ENCODE measurements around the gene TNFRSF8. TPM values are rescaled to one million over a fixed set of nuclear protein-coding genes. Genes with fewer than 3 reads are reported as not detected.
A peak's percentile ranks its signal among the peaks of the same experiment; 100 is the strongest.

Gene TNFRSF8
- polyA plus RNA-seq, 1 donor (not counting 4 experiments of a cell fraction or from before 2014, with no cell fraction given), result 0.03 TPM

- no peaks in the 10 kb centered on the region for H3K79me2 ChIP-seq (ENCODE audit: control insufficient read depth, insufficient read depth, low read length)
- dilution Hi-C loops (cut with MboI; ENCODE audit: extremely low pct_ligation_motif_present, low sequenced_read_pairs), result no loop called here
- no peak for TF ChIP-seq EZH2 (IDR thresholded peaks at IDR 0.05; ENCODE audit: low read length)
- TF ChIP-seq CTCF (optimal IDR thresholded peaks at IDR 0.05 in 1 of 3, IDR thresholded peaks at IDR 0.05 in 1 of 3, conservative IDR thresholded peaks at IDR 0.05 in 1 of 3; ENCODE audit: extremely low read depth in 1 of 3, insufficient read depth in 2 of 3, low read length in 3 of 3), result no peak
- H3K27me3 ChIP-seq (ENCODE audit: control insufficient read depth, extremely low read depth, insufficient read depth, low read length), result peaks cover 24% of the 10 kb centered on the region
- H3K27ac ChIP-seq (ENCODE audit: control insufficient read depth, insufficient read depth, low read length), result no peak overlapping the region
- no peaks in the 10 kb centered on the region for H3K9me1 ChIP-seq (ENCODE audit: control insufficient read depth, extremely low read depth, insufficient read depth, low read length)
- H3K9me3 ChIP-seq (ENCODE audit: control insufficient read depth, low read depth, low read length), result no peaks in the 10 kb centered on the region
- no peak overlapping the region for H3K9ac ChIP-seq (ENCODE audit: control insufficient read depth, extremely low read depth, insufficient read depth, low read length)
- H4K20me1 ChIP-seq (ENCODE audit: control insufficient read depth, extremely low read depth, insufficient read depth, low read length), result no peaks in the 10 kb centered on the region
- no peaks in the 10 kb centered on the region for H3K4me1 ChIP-seq (ENCODE audit: control insufficient read depth, extremely low read depth, insufficient read depth, low read length)
- H3K4me2 ChIP-seq (ENCODE audit: control insufficient read depth, extremely low read depth, insufficient read depth, low read depth, low read length), result no peak overlapping the region
- H3K36me3 ChIP-seq (ENCODE audit: control insufficient read depth in 2 of 2, extremely low read depth in 1 of 2, insufficient read depth in 2 of 2, low read length in 2 of 2), result no peaks in the 10 kb centered on the region
- no peak overlapping the region for H2AFZ ChIP-seq (ENCODE audit: control insufficient read depth, low read length)
- FAIRE-seq, result no peak
- no peak overlapping the region for H3K4me3 ChIP-seq (ENCODE audit: control insufficient read depth in 2 of 3, extremely low read depth in 1 of 3, insufficient read depth in 2 of 3, low read depth in 1 of 3, low read length in 3 of 3)
- no peak for DNase-seq (ENCODE audit: low read depth, low spot score)
These were observed 60.1 kb downstream of the TNFRSF8 start for GRCh38 chr1:12123172-12123571.

- no peaks in the 10 kb centered on the region for H4K20me1 ChIP-seq (ENCODE audit: control insufficient read depth, extremely low read depth, insufficient read depth, low read length)
- H3K9me3 ChIP-seq (ENCODE audit: control insufficient read depth, low read depth, low read length), result no peaks in the 10 kb centered on the region
- FAIRE-seq, result peak; percentile 83
- H3K4me1 ChIP-seq (ENCODE audit: control insufficient read depth, extremely low read depth, insufficient read depth, low read length), result no peaks in the 10 kb centered on the region
- dilution Hi-C loops (cut with MboI; ENCODE audit: extremely low pct_ligation_motif_present, low sequenced_read_pairs), result no loop called here
- H3K79me2 ChIP-seq (ENCODE audit: control insufficient read depth, insufficient read depth, low read length), result no peaks in the 10 kb centered on the region
- TF ChIP-seq CTCF (optimal IDR thresholded peaks at IDR 0.05 in 1 of 3, IDR thresholded peaks at IDR 0.05 in 1 of 3, conservative IDR thresholded peaks at IDR 0.05 in 1 of 3; ENCODE audit: extremely low read depth in 1 of 3, insufficient read depth in 2 of 3, low read length in 3 of 3) (peak; percentile 87 to 94 (median 91)), EZH2 (IDR thresholded peaks at IDR 0.05; ENCODE audit: low read length) (no peak)
- no peak overlapping the region for H3K27ac ChIP-seq (ENCODE audit: control insufficient read depth, insufficient read depth, low read length)
- no peaks in the 10 kb centered on the region for H3K36me3 ChIP-seq (ENCODE audit: control insufficient read depth in 2 of 2, extremely low read depth in 1 of 2, insufficient read depth in 2 of 2, low read length in 2 of 2)
- peaks cover 24% of the 10 kb centered on the region for H3K27me3 ChIP-seq (ENCODE audit: control insufficient read depth, extremely low read depth, insufficient read depth, low read length)
- no peak overlapping the region for H2AFZ ChIP-seq (ENCODE audit: control insufficient read depth, low read length)
- no peak overlapping the region for H3K4me2 ChIP-seq (ENCODE audit: control insufficient read depth, extremely low read depth, insufficient read depth, low read depth, low read length)
- no peaks in the 10 kb centered on the region for H3K9me1 ChIP-seq (ENCODE audit: control insufficient read depth, extremely low read depth, insufficient read depth, low read length)
- no peak overlapping the region for H3K9ac ChIP-seq (ENCODE audit: control insufficient read depth, extremely low read depth, insufficient read depth, low read length)
- DNase-seq (ENCODE audit: low read depth, low spot score), result no peak
- H3K4me3 ChIP-seq (ENCODE audit: control insufficient read depth in 2 of 3, extremely low read depth in 1 of 3, insufficient read depth in 2 of 3, low read depth in 1 of 3, low read length in 3 of 3), result no peak overlapping the region
These were observed 61.8 kb downstream of the TNFRSF8 start for GRCh38 chr1:12124693-12125421.

All from keratinocyte (primary cell).